Smooth muscle cell (in vitro differentiated cells): ENCODE measurements around the gene ANXA6. TPM values are rescaled to one million over a fixed set of nuclear protein-coding genes. Genes with fewer than 3 reads are reported as not detected.

Experiments used
- DNase-seq: peaks from one replicate; lab custom pipeline; 2025; ENCODE audit not compliant: unreplicated experiment; lab: John Stamatoyannopoulos, UW
- H2AFZ ChIP-seq: fragments of 200-600 bp; sonication (generic); 2 replicates; pipeline ENCODE4 v1.6.0; 2016; ENCODE audit warnings: antibody characterized with exemption, low read depth, mild to moderate bottlenecking
- H3F3A ChIP-seq: fragments of 200-600 bp; sonication (generic); 2 replicates; pipeline ENCODE4 v1.6.0; 2017; ENCODE audit warnings: antibody characterized with exemption, low read depth
- H3K27ac ChIP-seq: fragments of 200-600 bp; sonication (generic); 2 replicates; pipeline ENCODE4 v1.5.1; 2016; ENCODE audit warnings: low read depth, mild to moderate bottlenecking
- H3K27me3 ChIP-seq: fragments of 200-600 bp; sonication (generic); 2 replicates; pipeline ENCODE4 v1.6.1; 2016; ENCODE audit warnings: low read depth, mild to moderate bottlenecking
- H3K36me3 ChIP-seq: fragments of 200-600 bp; sonication (generic); 2 replicates; pipeline ENCODE4 v1.5.1; 2016; ENCODE audit warnings: low read depth
- H3K4me1 ChIP-seq: fragments of 200-600 bp; sonication (generic); 2 replicates; pipeline ENCODE4 v1.5.1; 2016; ENCODE audit warnings: low read depth
- H3K4me2 ChIP-seq: fragments of 200-600 bp; sonication (generic); 2 replicates; pipeline ENCODE4 v1.6.0; 2016; ENCODE audit warnings: mild to moderate bottlenecking
- H3K4me3 ChIP-seq: fragments of 200-600 bp; sonication (generic); 2 replicates; pipeline ENCODE4 v1.5.1; 2016; ENCODE audit warnings: mild to moderate bottlenecking
- H3K79me2 ChIP-seq: fragments of 200-600 bp; sonication (generic); 2 replicates; pipeline ENCODE4 v1.6.0; 2016; ENCODE audit warnings: low read depth, mild to moderate bottlenecking
- H3K9ac ChIP-seq: fragments of 200-600 bp; sonication (generic); 2 replicates; pipeline ENCODE4 v1.6.0; 2016; ENCODE audit warnings: low read depth
- H3K9me3 ChIP-seq: fragments of 200-600 bp; sonication (generic); replicated peaks from 2 replicates; pipeline ENCODE4 v1.5.1; 2016; ENCODE audit warnings: low read depth
- H4K20me1 ChIP-seq: fragments of 200-600 bp; sonication (generic); 2 replicates; pipeline ENCODE4 v1.6.0; 2016; ENCODE audit warnings: low read depth
- CTCF ChIP-seq: fragments of 200-600 bp; sonication (generic); IDR thresholded peaks from 2 replicates; pipeline ENCODE4 v1.5.1; 2017; ENCODE audit warnings: borderline replicate concordance, mild to moderate bottlenecking, antibody characterized with exemption; ENCODE audit not compliant: insufficient read depth, poor library complexity, severe bottlenecking
- WGBS: methylation state at CpG from one replicate; pipeline ENCODE4 v1.1.7; 2016; ENCODE audit warnings: low lambda C conversion rate; 5-methylcytosine and 5-hydroxymethylcytosine counted together
- polyA plus RNA-seq: library from polyadenylated mRNA; unstranded; fragments of >200 nt; fragmentation: Nextera tagmentation; extraction: Ambion mirVana; gene quantifications from 2 replicates; pipeline ENCODE4 v1.2.1, GENCODE V29; 2016
- total RNA-seq: library from RNA; depleted of rRNA; stranded (reverse); fragments of >200 nt; gene quantifications from 2 replicates; pipeline ENCODE4 v1.2.3, GENCODE V29; 2014

Gene ANXA6
- total and polyA plus RNA-seq, 2 experiments from 2014 or later = 264 to 279 TPM

- H3K4me2 ChIP-seq = no peak overlapping the region
- H2AFZ ChIP-seq = no peak overlapping the region
- no peaks in the 10 kb centered on the region for H3K27me3 ChIP-seq
- DNase-seq = no peak
- H3K4me1 ChIP-seq = peaks cover 3% of the 10 kb centered on the region
- no peak for TF ChIP-seq CTCF
- H3K36me3 ChIP-seq = peaks cover 6% of the 10 kb centered on the region
- no peak overlapping the region for H3K4me3 ChIP-seq
- peaks cover 71% of the 10 kb centered on the region for H4K20me1 ChIP-seq
- peak overlapping the region; percentile 95 for H3K27ac ChIP-seq
- H3F3A ChIP-seq = no peaks in the 10 kb centered on the region
- peaks cover 63% of the 10 kb centered on the region for H3K79me2 ChIP-seq
- H3K9me3 ChIP-seq = no peaks in the 10 kb centered on the region
- WGBS = 97% methylated on average over 10 of the region's 12 CpGs
- no peak overlapping the region for H3K9ac ChIP-seq
Measured at GRCh38 chr5:151064916-151065499, 92.6 kb downstream of the ANXA6 start.

- Histone ChIP-seq H3K4me2 (peak overlapping the region; percentile 66), H3K4me1 (peaks cover 3% of the 10 kb centered on the region), H3K9me3 (no peaks in the 10 kb centered on the region), H3K36me3 (peaks cover 6% of the 10 kb centered on the region), H4K20me1 (peaks cover 59% of the 10 kb centered on the region), H2AFZ (no peak overlapping the region), H3K4me3 (no peak overlapping the region), H3K27ac (peak overlapping the region; percentile 95), H3K79me2 (peaks cover 48% of the 10 kb centered on the region), H3K9ac (peak overlapping the region; percentile 81), H3K27me3 (no peaks in the 10 kb centered on the region), H3F3A (no peaks in the 10 kb centered on the region)
- 68% methylated on average over 17 of the region's 17 CpGs for WGBS
- no peak for DNase-seq
- TF ChIP-seq CTCF = no peak
Measured at GRCh38 chr5:151063142-151063989, 94.2 kb downstream of the ANXA6 start.

- H3K27ac ChIP-seq = peak overlapping the region; percentile 95
- H3F3A ChIP-seq = no peaks in the 10 kb centered on the region
- WGBS = 83% methylated on average over 5 of the region's 5 CpGs
- peaks cover 6% of the 10 kb centered on the region for H3K36me3 ChIP-seq
- H3K4me3 ChIP-seq = no peak overlapping the region
- H3K79me2 ChIP-seq = peaks cover 40% of the 10 kb centered on the region
- no peak overlapping the region for H3K9ac ChIP-seq
- no peak for TF ChIP-seq CTCF
- DNase-seq = no peak
- H3K9me3 ChIP-seq = no peaks in the 10 kb centered on the region
- no peak overlapping the region for H2AFZ ChIP-seq
- H3K4me2 ChIP-seq = peak overlapping the region; percentile 57
- peaks cover 58% of the 10 kb centered on the region for H4K20me1 ChIP-seq
- H3K27me3 ChIP-seq = no peaks in the 10 kb centered on the region
- H3K4me1 ChIP-seq = peaks cover 3% of the 10 kb centered on the region
Measured at GRCh38 chr5:151062405-151063141, 95.0 kb downstream of the ANXA6 start.
